Fibroblast of peridontal ligament (primary cell): Measurements from ENCODE around the gene TMPRSS13.
"Not testable (repeated sequence)": the region's sequence is repeated elsewhere in the genome, so short reads cannot be mapped to it uniquely, and the experiment has no call there.

Experiments used
- DNase-seq: peaks from one replicate; pipeline ENCODE4 v3.0.0-alpha.2; 2010; ENCODE audit errors: extremely low read depth

The TMPRSS13 gene

DNA sequence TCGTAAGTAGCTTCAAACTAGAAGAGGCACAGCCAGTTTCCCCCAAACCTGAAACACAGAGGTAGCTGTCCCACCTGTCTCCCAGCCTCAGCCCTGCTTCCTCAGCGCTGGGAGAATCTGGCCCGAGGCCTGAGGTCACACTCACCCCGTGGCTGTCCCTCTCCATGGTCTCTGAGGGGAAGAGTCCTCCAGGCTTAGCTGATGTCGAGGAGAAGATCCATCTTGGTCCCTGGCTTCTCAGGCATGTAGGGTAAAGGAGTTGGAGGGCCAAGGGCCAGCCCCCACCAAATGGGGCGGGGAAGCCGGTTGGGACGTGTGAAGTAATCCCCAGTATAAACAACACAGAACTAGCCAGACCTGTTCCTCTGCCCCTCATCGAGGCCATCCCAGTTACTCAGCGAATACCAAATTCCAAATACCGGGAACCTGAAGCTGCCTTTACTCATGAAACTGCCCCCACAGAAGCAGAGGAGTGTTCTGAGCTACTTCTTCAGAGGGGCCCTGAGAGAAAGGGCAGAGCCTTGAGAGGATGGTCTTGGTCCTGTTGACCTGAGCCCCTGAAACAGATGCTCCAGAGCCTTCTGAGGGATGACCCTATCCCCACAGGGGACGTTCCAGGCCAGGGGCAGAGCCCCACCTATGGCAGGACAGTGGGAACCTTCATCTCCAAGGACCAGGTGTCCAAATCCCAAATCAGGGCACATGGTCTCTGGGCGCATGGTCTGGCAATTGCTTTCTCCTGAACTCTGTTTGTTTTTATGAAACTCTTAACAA, at the start of gene TMPRSS13:
TMPRSS13 (minus strand) TSS at position 261 of the 774 bp plus-strand sequence; CDS start at position 166, 95 bp downstream.
- no peak for DNase-seq

DNA sequence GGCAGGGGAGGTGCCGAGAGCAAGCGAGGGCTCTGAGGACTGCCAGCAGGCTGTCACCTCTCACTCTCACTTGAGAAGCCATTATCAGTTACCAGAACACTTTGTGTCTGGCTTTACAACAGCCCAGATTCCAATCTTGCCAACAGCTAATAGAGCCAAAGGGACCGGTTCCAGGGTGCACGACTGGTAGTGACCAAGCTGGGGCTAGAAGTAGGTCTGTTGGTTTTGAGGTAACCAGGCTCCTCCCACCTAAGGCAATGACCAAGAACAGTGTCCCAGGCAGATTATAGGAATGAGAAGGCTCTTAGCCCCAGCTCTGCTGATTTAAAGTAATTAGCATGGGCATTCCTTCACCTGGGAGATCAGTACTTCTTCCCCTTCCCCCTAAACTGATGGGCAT, 49.8 kb upstream of the TMPRSS13 start:
- DNase-seq: no peak

DNA sequence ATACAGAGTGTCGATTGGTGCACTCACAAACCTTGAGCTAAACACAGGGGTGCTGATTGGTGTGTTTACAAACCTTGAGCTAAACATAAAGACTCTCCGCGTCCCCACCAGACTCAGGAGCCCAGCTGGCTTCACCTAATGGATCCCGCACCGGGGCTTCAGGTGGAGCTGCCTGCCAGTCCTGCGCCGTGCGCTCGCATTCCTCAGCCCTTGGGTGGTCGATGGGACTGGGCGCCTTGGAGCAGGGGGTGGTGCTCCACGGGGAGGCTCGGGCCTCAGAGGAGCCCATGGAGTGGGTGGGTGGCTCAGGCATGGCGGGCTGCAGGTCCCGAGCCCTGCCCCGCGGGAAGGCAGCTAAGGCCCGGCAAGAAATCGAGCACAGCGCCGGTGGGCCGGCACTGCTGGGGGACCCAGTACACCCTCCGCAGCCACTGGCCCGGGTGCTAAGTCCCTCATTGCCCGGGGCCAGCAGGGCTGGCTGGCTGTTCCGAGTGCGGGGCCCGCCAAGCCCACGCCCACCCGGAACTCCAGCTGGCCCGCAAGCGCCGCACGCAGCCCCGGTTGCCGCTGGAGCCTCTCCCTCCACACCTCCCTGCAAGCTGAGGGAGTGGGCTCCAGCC, 49.2 kb upstream of the TMPRSS13 start:
- DNase-seq: not testable (repeated sequence)

DNA sequence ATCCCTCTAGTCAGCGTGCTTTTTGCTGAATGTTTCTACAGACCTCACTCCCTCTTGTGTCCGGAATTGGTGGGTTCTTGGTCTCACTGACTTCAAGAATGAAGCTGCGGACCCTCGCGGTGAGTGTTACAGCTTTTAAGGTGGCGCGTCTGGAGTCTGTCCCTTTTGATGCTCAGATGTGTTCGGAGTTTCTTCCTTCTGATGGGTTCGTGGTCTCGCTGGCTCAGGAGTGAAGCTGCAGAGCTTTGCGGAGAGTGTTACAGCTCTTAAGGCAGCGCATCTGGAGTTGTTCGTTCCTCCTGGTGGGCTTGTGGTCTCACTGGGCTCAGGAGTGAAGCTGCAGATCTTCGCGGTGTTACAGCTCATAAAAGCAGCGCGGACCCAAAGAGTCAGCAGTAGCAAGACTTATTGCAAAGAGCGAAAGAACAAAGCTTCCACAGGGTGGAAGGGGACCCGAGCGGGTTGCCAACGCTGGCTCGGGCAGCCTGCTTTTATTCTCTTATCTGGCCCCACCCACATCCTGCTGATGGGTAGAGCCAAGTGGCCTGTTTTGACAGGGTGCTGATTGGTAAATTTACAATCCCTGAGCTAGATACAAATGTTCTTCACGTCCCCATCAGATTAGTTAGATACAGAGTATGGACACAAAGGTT, 48.5 kb upstream of the TMPRSS13 start:
- not testable (repeated sequence) for DNase-seq

DNA sequence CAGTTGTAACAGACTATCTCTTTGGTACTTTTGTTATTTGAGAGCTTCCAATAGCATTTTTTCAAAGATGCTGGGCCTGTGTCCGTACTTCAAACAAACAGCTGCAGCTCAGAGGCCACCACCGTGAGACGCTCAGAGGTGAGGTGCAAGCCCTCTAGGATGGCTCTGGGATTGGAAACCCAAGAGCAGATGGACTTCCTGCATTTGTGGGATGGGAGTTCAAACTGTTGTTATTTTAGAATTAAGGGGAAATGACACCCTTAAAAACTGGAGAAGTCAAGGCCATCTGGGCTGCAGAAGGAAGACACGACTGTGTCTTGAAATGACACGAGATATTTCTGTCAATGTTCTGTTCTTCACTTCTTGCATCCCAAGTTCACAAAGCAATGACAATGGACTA, 47.8 kb upstream of the TMPRSS13 start:
- no peak for DNase-seq

DNA sequence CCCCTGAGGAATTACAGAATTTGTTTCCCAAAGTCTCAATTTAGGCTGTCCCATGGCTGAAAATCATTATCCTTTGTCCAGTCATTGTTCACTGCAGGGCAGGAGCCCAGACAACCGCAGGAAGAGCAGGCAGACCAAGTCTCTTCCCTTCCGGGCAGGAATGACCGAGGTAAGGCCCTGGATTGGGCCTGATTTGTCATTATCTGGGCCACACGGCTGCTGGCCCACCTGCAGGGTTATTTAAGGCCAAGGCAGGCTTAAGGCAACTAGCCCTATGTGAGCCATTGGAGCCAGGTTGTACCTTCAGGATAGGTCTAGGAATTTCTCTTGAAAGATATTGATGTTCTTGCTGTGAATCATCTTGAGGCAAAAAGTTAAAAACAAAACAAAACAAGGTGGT, 47.2 kb upstream of the TMPRSS13 start:
- no peak for DNase-seq

DNA sequence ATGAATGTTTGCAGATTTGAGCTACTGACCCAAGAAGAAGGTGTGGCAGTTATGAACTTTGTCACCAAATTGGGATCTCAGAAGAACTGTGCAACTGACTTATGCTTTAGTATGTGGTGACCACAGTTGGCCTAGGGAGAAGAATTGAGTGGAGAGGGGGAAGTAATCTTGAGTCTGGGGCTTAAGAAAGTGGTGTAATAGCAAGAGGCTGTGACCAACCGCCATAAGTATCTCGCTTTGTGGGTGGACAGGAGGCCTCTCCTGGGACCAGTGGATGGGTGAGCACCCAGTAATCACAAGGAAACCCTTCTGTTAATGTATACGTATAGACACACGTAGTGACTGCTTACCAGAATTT, 44.3 kb upstream of the TMPRSS13 start:
- DNase-seq: no peak

DNA sequence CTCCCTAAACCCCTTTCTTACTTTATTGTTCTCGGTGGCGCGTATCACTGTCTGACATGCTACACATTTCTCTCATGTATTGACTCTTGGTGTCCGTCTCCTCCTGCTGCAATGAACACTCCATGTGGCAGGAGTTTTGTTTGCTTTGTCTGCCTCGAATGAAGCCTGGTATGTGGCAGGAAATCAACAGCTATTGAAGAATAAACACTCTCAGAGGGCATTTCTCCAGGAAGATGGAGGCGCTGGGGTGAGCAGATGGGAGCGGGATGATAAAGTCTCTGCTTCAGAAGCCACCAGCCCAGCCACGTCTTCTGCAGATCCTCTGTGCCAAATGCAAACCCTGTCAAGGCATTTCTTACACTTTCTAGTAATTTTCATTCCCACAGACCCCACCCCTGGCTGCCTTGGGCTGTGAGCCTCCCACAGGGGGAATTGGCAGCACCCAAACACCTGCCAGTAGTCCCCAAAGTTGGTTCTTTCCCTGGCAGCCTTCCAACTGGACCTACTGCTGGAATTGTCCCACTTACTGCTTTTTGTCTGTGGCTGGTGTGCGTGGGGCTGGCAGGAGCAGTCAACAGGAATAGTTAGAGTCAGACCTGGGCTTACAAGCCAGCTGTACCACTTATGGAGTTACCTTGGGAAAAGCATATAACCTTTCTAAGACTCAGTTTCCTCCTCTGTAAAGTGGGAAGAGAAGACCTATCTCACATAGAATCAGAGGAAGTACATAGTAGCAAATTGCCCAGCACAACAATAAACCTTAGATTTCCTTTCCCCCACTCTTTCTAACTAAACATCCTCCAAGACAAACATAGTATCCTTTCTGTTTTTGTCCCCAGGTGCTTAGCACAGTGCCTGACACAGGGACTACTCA, 43.7 kb upstream of the TMPRSS13 start:
- no peak for DNase-seq

DNA sequence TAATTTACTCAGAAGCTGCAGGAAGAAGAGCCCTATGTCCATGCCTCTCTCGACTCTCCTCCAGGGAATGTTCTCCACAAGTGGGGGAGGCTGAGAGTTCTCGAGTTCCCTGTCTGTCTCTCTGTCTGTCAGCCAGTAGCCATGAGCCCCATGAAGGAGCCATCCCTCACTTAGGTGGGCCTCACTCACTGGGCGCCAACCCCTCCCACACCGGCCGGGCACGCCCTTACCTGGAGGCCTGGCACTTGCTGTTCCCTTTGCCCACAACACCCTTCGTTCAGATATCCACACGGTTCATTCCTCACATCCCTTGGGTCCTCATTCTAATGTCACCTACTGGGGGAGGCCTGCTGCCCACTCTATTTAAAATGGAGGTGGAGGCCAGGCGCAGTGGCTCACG, 42.8 kb upstream of the TMPRSS13 start:
- no peak for DNase-seq

DNA sequence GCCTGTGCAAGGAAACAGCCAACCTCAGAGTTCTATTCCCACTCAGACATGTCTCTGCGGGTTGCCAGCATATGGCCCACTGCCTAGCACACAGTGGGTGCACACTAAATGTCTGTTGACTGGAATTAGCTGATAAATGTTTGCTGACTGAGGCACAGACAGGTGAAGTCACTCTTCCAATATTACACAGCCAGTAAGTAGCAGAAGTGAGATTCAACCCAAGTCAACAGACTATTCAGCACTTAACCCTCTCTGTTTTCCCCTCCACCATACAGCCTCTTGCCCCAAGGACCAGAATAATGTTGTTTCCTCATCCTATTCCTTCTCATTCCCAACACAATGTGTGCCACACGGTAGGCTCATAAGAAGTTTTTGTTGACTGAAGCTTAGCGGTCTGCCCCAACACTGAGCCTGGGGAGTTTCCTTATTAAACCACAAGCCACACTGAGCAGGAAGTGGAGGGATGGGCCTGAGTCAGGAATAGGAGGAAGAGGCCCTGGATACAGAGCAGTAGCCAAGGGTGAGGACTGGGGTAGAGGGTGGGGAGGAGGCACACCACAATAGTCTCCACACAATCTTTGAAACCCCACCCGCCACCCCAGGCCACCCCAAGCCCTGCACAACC, 41.3 kb upstream of the TMPRSS13 start:
- no peak for DNase-seq

DNA sequence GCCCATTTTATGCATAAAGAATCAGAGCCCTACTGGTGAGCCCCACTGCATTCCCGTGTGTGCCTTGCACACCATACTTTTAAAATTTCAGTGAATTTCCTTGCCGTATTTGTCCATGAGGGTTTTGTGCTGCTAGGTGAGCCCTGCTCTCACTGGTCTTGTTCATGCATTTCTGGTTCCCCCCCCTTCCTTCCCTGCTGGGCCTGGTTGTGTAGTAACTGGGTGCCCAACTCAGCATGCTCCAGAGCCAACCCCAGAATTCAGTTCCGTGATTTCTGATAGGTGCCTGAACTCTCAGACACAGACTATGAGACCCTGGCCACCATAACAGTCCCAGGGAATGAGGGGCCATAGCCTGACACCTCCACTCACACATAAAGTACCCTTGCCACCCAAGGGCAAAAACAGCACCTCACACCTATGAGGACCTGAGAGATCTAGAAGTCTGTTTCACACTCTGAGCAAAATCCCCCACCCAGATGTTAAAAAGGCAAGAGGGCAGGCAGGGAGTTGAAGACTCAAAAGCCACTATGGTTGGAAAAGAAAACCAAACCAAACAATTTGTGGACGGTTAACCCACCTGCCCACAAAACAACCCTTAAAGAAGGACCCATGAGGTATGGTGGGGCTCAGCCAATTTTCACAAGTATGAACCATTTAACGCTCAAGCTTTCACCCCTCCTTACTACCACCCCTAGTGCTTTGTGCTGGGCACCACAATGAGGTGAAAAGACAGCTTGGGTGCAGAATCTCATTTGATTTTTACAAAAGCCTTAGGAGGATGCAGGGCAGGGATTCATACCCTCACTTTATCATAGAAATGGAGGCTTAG, 40.2 kb upstream of the TMPRSS13 start:
- DNase-seq: no peak

DNA sequence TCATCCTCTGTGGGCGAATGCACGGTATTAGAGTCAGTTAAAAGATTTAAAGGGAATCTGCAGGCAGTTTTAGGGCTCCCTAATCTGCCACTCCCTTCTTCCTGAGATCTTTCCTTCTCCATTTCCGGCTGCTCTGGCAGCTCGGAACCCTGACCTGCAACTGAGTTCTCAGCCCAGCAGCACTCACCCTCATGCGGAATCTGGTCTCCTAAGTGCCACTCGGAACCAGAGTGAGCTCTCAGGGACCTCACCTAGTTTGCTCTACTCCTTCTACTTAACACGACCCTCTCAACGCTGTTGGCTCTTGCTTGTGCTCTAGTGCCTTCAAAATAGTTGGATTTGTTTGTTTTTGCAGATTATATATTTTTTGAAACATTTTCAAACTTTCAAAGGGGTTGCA, 37.7 kb upstream of the TMPRSS13 start:
- no peak for DNase-seq

DNA sequence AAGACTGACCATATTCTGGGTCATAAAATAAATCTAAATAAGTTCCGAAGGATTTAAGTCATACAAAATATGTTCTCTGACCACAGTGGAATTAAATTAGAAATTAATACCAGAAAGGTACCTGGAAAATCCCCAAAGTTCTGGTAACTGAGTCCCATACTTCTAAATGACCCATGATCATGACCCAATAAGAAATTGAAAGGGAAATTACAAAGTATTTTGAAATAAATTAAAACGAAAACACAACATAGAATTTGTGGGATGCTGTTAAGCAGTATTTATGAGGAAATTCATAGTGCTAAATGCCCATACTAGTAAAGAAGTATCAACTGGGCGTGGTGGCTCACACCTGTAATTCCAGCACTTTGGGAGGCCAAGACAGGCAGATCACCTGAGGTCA, 33.6 kb upstream of the TMPRSS13 start:
- no peak for DNase-seq

DNA sequence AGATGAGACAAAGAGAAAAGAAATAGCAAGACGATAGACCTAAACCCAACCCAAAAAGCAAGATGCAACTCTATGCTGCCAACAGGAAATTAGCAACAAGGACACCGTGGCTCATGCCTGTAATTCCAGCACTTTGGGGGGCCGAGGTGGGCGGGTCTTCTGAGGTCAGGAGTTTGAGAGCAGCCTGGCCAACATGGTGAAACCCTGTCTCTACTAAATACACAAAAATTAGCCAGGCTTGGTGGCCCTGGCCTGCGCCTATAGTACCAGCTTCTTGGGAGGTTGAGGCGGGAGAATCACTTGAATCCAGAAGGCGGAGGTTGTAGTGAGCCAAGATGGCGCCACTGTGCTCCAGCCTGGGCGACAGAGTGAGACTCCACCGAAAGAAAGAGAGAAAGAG, 32.7 kb upstream of the TMPRSS13 start:
- DNase-seq: no peak

DNA sequence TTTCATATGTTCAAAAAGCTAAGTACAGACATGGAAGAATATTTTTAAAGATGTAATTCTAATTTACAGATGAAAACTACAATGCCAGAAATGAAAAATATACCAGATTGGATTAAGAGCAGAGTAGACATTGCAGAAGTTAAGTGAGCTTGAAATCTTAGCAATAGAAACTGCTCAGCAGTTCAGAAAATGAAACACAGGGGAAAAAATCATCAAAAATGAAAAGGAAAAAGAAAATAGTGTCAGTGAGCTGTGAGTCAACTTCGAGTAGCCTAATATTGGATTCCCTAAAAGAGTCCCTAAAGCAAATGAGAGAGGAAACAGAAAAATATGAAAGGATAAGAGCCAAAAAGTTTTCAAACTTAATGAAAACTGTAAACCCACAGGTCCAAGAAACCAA, 31.2 kb upstream of the TMPRSS13 start:
- DNase-seq: no peak

DNA sequence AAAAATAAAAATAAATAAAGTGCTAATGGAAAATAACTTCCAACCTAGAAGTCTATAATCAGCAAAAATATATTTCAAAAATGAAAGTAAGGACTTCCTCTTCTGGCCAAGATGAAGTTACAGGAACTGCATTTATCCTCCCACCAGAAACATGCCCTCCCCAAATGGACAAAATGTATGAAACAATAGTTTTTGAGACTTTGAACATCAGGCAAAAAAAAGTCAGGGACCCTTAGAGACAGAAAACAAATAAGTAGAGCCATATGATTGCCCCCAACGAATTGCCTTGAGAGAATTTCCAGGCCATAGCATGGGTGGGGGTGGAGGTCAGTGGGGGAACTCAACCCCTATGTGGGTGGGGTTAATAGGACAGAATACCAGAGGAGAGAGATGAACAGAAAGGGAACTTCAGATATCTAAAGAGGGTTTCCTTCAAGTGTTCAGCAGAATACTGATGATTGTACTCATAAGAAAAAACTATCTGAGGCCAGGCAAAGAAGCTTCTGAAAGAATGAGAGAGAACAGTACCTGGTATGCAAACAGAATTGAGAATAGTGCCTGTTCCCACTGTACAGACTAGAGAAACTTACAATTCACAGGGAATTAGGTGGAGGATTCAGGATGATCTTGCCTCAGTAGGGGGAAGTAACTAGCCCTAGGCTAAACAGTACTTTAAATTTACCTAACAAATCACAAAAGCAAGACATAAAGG, 30.4 kb upstream of the TMPRSS13 start:
- DNase-seq: no peak

DNA sequence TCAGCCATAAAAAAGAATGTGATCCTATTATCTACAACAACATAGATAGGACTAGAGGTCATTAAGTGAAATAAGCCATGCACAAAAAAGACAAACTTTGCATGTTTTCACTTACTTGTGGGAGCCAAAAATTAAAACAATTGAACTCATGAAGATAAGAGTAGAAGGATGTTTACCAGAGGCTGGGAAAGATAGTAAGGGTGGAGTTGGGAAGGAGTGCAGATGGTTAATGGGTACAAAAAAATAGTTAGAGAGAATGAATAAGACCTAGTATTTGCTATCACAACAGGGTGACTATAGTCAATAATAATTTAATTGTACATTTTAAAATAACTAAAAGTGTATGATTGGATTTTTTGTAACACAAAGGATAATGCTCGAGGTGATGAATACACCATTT, 29.7 kb upstream of the TMPRSS13 start:
- no peak for DNase-seq

DNA sequence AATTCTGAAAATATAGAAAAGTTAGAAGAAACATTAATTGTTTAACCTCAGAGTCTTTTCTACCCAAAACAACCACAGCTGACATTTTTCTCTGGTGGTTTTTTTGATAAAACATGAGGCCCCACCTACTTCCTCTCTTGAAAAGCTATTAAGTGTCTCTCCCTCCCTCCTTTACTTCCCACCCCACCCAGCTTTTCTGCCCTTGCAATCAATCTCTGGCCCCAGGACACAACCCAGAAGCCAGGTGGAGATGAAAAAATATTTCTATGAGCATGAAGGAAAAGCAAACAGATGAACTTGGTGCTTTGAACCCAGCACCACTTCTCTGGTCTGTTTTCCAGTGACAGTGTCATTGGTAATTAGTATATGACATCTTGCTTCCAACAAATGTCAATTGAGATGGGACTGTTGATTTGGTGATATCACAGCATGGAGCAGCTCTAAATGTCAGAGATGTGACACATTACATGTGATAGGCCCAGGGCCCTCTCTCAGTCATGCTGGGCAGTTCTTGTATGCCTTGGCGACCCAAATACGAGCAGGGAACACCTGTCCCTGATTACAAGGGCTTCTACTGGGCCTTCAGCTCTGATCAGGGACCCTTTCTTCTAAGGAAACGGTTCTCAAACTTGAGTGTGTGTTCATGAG, 23.9 kb upstream of the TMPRSS13 start:
- DNase-seq: no peak
